OCI-LY7 (cell line): ENCODE results near the gene NRXN2. TPM values are rescaled to one million over a fixed set of nuclear protein-coding genes. Genes with fewer than 3 reads are reported as not detected.

Source experiments
- BruUV-seq: library from RNA; stranded (reverse); fragments of 400-500 nt; replicated peaks from 2 replicates; lab custom pipeline; 2021; lab: Mats Ljungman, UMichigan
- CTCF ChIA-PET: fragments of 300-600 bp; sonication (Branson Sonifier 250); formaldehyde crosslinking; loops from one replicate; lab custom pipeline; 2022; ENCODE audit warnings: antibody characterized with exemption; ENCODE audit not compliant: unreplicated experiment; lab: Charles Lee
- POLR2A ChIA-PET: fragments of 300-600 bp; sonication (Branson Sonifier 250); formaldehyde crosslinking; loops from one replicate; lab custom pipeline; 2022; ENCODE audit warnings: antibody characterized with exemption; lab: Charles Lee
- DNase-seq: peaks from one replicate; pipeline ENCODE4 v3.0.0-alpha.2; 2015; ENCODE audit warnings: low spot score
- H2AFZ ChIP-seq: fragments of 200-600 bp; sonication (generic), shearing (Covaris generic); 2 replicates; pipeline ENCODE4 v1.6.1; 2014; ENCODE audit warnings: mild to moderate bottlenecking, antibody characterized with exemption, low read length, moderate library complexity
- H3K27ac ChIP-seq: fragments of 200-600 bp; sonication (generic); 2 replicates; pipeline ENCODE4 v1.5.1; 2014; ENCODE audit warnings: mixed run types, low read depth, mild to moderate bottlenecking, moderate library complexity, low read length, inconsistent platforms; ENCODE audit not compliant: poor library complexity, severe bottlenecking
- H3K36me3 ChIP-seq: fragments of 200-600 bp; sonication (generic); 2 replicates; pipeline ENCODE4 v1.6.1; 2014; ENCODE audit warnings: mild to moderate bottlenecking, antibody characterized with exemption, low read length, moderate library complexity, mixed read lengths; ENCODE audit not compliant: insufficient read depth
- H3K4me1 ChIP-seq: fragments of 200-600 bp; sonication (generic); 2 replicates; pipeline ENCODE4 v1.5.1; 2014; ENCODE audit warnings: mild to moderate bottlenecking, low read length; ENCODE audit not compliant: insufficient read depth, poor library complexity, severe bottlenecking
- H3K4me2 ChIP-seq: fragments of 200-600 bp; sonication (generic); 2 replicates; pipeline ENCODE4 v1.6.1; 2014; ENCODE audit warnings: mild to moderate bottlenecking, low read length
- H3K4me3 ChIP-seq: fragments of 200-600 bp; sonication (generic); 2 replicates; pipeline ENCODE4 v1.5.1; 2014; ENCODE audit warnings: mild to moderate bottlenecking, low read depth, low read length; ENCODE audit not compliant: poor library complexity, severe bottlenecking
- H3K79me2 ChIP-seq: fragments of 200-600 bp; sonication (generic); 2 replicates; pipeline ENCODE4 v1.6.1; 2016; ENCODE audit warnings: low read depth, mild to moderate bottlenecking, low read length, moderate library complexity, mixed read lengths; ENCODE audit not compliant: insufficient read depth
- H3K9me2 ChIP-seq: fragments of 200-600 bp; sonication (generic); 2 replicates; pipeline ENCODE4 v1.6.1; 2016; ENCODE audit warnings: mild to moderate bottlenecking, low read length, mixed read lengths; ENCODE audit not compliant: insufficient read depth
- H3K9me3 ChIP-seq: fragments of 200-600 bp; sonication (generic); 2 replicates; pipeline ENCODE4 v1.6.1; 2014; ENCODE audit warnings: mild to moderate bottlenecking, mixed run types, low read length, mixed read lengths
- H4K20me1 ChIP-seq: fragments of 200-600 bp; sonication (generic); 2 replicates; pipeline ENCODE4 v1.6.1; 2014; ENCODE audit warnings: mild to moderate bottlenecking, antibody characterized with exemption, low read length, moderate library complexity, mixed read lengths; ENCODE audit not compliant: insufficient read depth
- CTCF ChIP-seq: fragments of 200-600 bp; sonication (generic); conservative IDR thresholded peaks from 2 replicates; pipeline ENCODE4 v1.5.1; 2014; ENCODE audit warnings: mild to moderate bottlenecking, antibody characterized with exemption, low read length, moderate library complexity, mixed read lengths
- EZH2phosphoT487 ChIP-seq: fragments of 200-600 bp; sonication (generic); IDR thresholded peaks from 2 replicates; pipeline ENCODE4 v1.6.1; 2018; ENCODE audit warnings: low read depth, borderline replicate concordance, mild to moderate bottlenecking, mixed run types, antibody characterized with exemption, low read length, moderate library complexity, mixed read lengths
- intact Hi-C: fragments of 100-400 bp; cut with micrococcal nuclease; formaldehyde crosslinking; loops from one replicate; pipeline ENCODE4 v1.10.0; 2022; ENCODE audit not compliant: unreplicated experiment
- total RNA-seq, 2 experiments: library from RNA; depleted of rRNA in 1 of 2; stranded (reverse); fragments of >200 nt in 1 of 2; shearing (Covaris generic) in 1 of 2; gene quantifications; 2 replicates each; pipeline ENCODE4 v1.2.3, GENCODE V29; 2014 to 2022

The NRXN2 gene
- total RNA-seq, 2 experiments from 2014 or later: 2.4 to 3.3 TPM

GRCh38 chr11:64747961-64748665, 25.1 kb upstream of the NRXN2 start:
- H3K9me2 ChIP-seq: no peaks in the 10 kb centered on the region

GRCh38 chr11:64746486-64746885, 23.5 kb upstream of the NRXN2 start:
- POLR2A ChIA-PET: interaction anchor here (0.6 to 2.8 kb wide), 2 partner anchors 17 to 26 kb away, joined by 3 to 9 read pairs; no protein-coding TSS in a partner anchor

More at GRCh38 chr11:64747961-64748665, 25.1 kb upstream of the NRXN2 start:
- TF ChIP-seq CTCF (no peak), EZH2phosphoT487 (no peak)
- H2AFZ ChIP-seq: no peak overlapping the region
- H3K79me2 ChIP-seq: no peaks in the 10 kb centered on the region; the same call in 1 of the 2 replicates
- BruUV-seq: no TSS peak
- POLR2A ChIA-PET: interaction anchor here (0.9 to 2.8 kb wide), 4 partner anchors 13 to 31 kb away, joined by 4 to 9 read pairs (median 6); partner anchors contain the start of gene SF1
- H3K4me2 ChIP-seq: no peak overlapping the region
- H3K4me3 ChIP-seq: no peak overlapping the region
- no peak for DNase-seq
- H3K9me3 ChIP-seq: no peaks in the 10 kb centered on the region
- CTCF ChIA-PET: interaction anchor here (1.1 to 1.5 kb wide), 2 partner anchors 22 to 60 kb away, joined by 4 to 5 read pairs; no protein-coding TSS in a partner anchor
- peaks cover 27% of the 10 kb centered on the region for H3K4me1 ChIP-seq
- no peak overlapping the region for H3K27ac ChIP-seq
- intact Hi-C loops: no loop called here
- H3K36me3 ChIP-seq: no peaks in the 10 kb centered on the region
- no peaks in the 10 kb centered on the region for H4K20me1 ChIP-seq

More at GRCh38 chr11:64746486-64746885, 23.5 kb upstream of the NRXN2 start:
- Histone ChIP-seq H3K4me1 (peaks cover 41% of the 10 kb centered on the region), H3K79me2 (peaks cover 6% of the 10 kb centered on the region; the same call in 1 of the 2 replicates), H3K9me3 (no peaks in the 10 kb centered on the region), H2AFZ (peak overlapping the region; percentile 78; the same call in 1 of the 2 replicates), H3K27ac (peak overlapping the region; percentile 95), H4K20me1 (0 out of 2 replicates have a peak, but pooled peaks cover 7% of the 10 kb centered on the region), H3K4me2 (peak overlapping the region; percentile 90), H3K4me3 (peak overlapping the region; percentile 89), H3K9me2 (no peaks in the 10 kb centered on the region), H3K36me3 (peaks cover 5% of the 10 kb centered on the region; the same call in 1 of the 2 replicates)
- no TSS peak for BruUV-seq
- TF ChIP-seq EZH2phosphoT487 (no peak), CTCF (no peak)
- intact Hi-C loops: no loop called here
- CTCF ChIA-PET: interaction anchor here (1.5 kb wide), 1 partner anchor 58 kb away, joined by 4 read pairs; no protein-coding TSS in a partner anchor
- DNase-seq: no peak
